AG09309 (cell line): ENCODE data around the gene BCAR3.

Experiments
- DNase-seq: peaks from one replicate; pipeline ENCODE4 v3.0.0-alpha.2; 2010; ENCODE audit warnings: low read depth
- H3K4me3 ChIP-seq: 2 replicates; pipeline ENCODE4 v1.5.1; 2011; ENCODE audit warnings: mild to moderate bottlenecking, low read depth, low read length, moderate library complexity; ENCODE audit not compliant: control insufficient read depth
- CTCF ChIP-seq: IDR thresholded peaks from 2 replicates; pipeline ENCODE4 v1.5.1; 2011; ENCODE audit warnings: mild to moderate bottlenecking, low read depth, low read length, inconsistent platforms; ENCODE audit not compliant: insufficient read depth, control insufficient read depth; ENCODE audit errors: missing control alignments

Gene BCAR3

GRCh38 chr1:93616221-93616995 is 65.2 kb downstream of the BCAR3 start:
- DNase-seq = no peak
- H3K4me3 ChIP-seq = no peak overlapping the region
- TF ChIP-seq CTCF = no peak

- no peak overlapping the region for H3K4me3 ChIP-seq
- no peak for DNase-seq
- TF ChIP-seq CTCF = no peak
These were observed 66.0 kb downstream of the BCAR3 start for GRCh38 chr1:93615582-93616150.

- no peak for TF ChIP-seq CTCF
These were observed 66.6 kb downstream of the BCAR3 start for GRCh38 chr1:93614986-93615581.

GRCh38 chr1:93614541-93614940 is 67.1 kb downstream of the BCAR3 start:
- DNase-seq = no peak
- no peak for TF ChIP-seq CTCF

More at GRCh38 chr1:93614986-93615581, 66.6 kb downstream of the BCAR3 start:
- peak; percentile 86 for DNase-seq
- no peak overlapping the region for H3K4me3 ChIP-seq

GRCh38 chr1:93613898-93614297 is 67.7 kb downstream of the BCAR3 start:
- no peak for TF ChIP-seq CTCF
- peak overlapping the region; percentile 21 for H3K4me3 ChIP-seq
- DNase-seq = no peak

More at GRCh38 chr1:93614541-93614940, 67.1 kb downstream of the BCAR3 start:
- H3K4me3 ChIP-seq = no peak overlapping the region

- no peak for TF ChIP-seq CTCF
- H3K4me3 ChIP-seq = no peak overlapping the region
- no peak for DNase-seq
These were observed 69.1 kb downstream of the BCAR3 start for GRCh38 chr1:93612510-93612909.
